Measurements from ENCODE around the gene HIVEP3.

DNA sequence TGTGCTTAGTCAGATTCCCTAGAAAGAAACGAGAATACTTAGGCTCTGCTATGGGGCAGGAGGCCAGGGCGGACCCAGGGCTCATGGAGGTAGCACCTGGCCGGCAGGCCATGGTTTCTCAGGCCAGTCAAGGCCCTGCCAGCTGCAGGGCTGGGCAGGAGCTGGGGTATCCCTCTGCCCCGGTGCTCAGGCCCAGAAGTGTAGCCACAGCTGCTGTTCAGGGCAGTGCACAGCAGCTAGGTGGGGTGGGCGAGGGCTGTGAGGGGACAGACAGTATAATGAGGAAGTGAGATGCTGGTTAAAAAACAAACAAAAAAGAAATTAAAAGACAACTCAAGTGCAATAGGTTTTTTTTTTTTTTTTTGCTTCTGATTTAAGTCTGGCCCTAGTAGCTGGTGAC, 400.3 kb downstream of the HIVEP3 start:
- TF ChIP-seq, protein P1, sequence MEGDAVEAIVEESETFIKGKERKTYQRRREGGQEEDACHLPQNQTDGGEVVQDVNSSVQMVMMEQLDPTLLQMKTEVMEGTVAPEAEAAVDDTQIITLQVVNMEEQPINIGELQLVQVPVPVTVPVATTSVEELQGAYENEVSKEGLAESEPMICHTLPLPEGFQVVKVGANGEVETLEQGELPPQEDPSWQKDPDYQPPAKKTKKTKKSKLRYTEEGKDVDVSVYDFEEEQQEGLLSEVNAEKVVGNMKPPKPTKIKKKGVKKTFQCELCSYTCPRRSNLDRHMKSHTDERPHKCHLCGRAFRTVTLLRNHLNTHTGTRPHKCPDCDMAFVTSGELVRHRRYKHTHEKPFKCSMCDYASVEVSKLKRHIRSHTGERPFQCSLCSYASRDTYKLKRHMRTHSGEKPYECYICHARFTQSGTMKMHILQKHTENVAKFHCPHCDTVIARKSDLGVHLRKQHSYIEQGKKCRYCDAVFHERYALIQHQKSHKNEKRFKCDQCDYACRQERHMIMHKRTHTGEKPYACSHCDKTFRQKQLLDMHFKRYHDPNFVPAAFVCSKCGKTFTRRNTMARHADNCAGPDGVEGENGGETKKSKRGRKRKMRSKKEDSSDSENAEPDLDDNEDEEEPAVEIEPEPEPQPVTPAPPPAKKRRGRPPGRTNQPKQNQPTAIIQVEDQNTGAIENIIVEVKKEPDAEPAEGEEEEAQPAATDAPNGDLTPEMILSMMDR (optimal IDR thresholded peaks at IDR 0.05 in 1 of 3, IDR thresholded peaks at IDR 0.05 in 1 of 3, conservative IDR thresholded peaks at IDR 0.05 in 1 of 3; ENCODE audit: extremely low read depth in 1 of 3, insufficient read depth in 2 of 3, low read length in 3 of 3): no peak
- no peak for TF ChIP-seq EZH2 (IDR thresholded peaks at IDR 0.05; ENCODE audit: low read length)

All from keratinocyte (primary cell).